Measurements from ENCODE around the gene DDIT4L. TPM values are rescaled to one million over a fixed set of nuclear protein-coding genes. Genes with fewer than 3 reads are reported as not detected.

Gene DDIT4L
- polyA plus RNA-seq, 1 of the 3 experiments (the other 2 are of a cell fraction): 2.1 TPM

DNA sequence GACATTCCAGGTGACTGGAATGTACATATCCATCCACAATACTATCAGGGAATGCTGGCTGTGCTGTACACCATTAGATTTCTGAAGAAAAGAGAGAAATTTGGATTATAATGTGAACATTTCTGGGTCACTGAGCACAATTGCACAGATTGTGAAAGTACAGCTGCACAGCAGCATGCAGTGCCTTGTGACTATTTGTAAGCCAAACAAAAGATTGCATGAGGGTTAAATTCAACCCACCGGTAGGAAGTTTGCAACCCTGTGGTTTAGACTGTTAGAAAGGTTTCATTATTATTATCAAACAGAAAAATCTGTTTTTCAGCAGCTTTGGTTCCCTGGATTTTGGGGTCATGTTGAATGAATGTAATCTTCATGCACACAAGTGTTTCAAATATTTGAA, 24.5 kb downstream of the DDIT4L start:
- TF ChIP-seq MEF2A (IDR thresholded peaks at IDR 0.05; ENCODE audit: borderline replicate concordance, low read depth): no peak
- TF ChIP-seq FOSL2 (IDR thresholded peaks at IDR 0.05; ENCODE audit: borderline replicate concordance, low read depth): no peak
- no peak for TF ChIP-seq GATA2 (CRISPR knock-in tag; IDR thresholded peaks at IDR 0.05)
- no peak for TF ChIP-seq POLR2AphosphoS5 (IDR thresholded peaks at IDR 0.05; ENCODE audit: low read depth, low read length)
- TF ChIP-seq YY1 (IDR thresholded peaks at IDR 0.05; ENCODE audit: low read depth): no peak
- TF ChIP-seq, protein P1, sequence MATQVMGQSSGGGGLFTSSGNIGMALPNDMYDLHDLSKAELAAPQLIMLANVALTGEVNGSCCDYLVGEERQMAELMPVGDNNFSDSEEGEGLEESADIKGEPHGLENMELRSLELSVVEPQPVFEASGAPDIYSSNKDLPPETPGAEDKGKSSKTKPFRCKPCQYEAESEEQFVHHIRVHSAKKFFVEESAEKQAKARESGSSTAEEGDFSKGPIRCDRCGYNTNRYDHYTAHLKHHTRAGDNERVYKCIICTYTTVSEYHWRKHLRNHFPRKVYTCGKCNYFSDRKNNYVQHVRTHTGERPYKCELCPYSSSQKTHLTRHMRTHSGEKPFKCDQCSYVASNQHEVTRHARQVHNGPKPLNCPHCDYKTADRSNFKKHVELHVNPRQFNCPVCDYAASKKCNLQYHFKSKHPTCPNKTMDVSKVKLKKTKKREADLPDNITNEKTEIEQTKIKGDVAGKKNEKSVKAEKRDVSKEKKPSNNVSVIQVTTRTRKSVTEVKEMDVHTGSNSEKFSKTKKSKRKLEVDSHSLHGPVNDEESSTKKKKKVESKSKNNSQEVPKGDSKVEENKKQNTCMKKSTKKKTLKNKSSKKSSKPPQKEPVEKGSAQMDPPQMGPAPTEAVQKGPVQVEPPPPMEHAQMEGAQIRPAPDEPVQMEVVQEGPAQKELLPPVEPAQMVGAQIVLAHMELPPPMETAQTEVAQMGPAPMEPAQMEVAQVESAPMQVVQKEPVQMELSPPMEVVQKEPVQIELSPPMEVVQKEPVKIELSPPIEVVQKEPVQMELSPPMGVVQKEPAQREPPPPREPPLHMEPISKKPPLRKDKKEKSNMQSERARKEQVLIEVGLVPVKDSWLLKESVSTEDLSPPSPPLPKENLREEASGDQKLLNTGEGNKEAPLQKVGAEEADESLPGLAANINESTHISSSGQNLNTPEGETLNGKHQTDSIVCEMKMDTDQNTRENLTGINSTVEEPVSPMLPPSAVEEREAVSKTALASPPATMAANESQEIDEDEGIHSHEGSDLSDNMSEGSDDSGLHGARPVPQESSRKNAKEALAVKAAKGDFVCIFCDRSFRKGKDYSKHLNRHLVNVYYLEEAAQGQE (IDR thresholded peaks at IDR 0.05; ENCODE audit: low read depth, low read length): no peak
- TF ChIP-seq, protein P2, sequence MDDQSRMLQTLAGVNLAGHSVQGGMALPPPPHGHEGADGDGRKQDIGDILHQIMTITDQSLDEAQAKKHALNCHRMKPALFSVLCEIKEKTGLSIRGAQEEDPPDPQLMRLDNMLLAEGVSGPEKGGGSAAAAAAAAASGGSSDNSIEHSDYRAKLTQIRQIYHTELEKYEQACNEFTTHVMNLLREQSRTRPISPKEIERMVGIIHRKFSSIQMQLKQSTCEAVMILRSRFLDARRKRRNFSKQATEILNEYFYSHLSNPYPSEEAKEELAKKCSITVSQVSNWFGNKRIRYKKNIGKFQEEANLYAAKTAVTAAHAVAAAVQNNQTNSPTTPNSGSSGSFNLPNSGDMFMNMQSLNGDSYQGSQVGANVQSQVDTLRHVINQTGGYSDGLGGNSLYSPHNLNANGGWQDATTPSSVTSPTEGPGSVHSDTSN (IDR thresholded peaks at IDR 0.05): no peak
- no peak for TF ChIP-seq ELF1 (IDR thresholded peaks at IDR 0.05)
- no peak for TF ChIP-seq TCF12 (IDR thresholded peaks at IDR 0.05)
- CTCF ChIA-PET: no interaction called here
- WGBS (ENCODE audit: low lambda C conversion rate): 75% methylated on average over 1 of the region's 1 CpG

DNA sequence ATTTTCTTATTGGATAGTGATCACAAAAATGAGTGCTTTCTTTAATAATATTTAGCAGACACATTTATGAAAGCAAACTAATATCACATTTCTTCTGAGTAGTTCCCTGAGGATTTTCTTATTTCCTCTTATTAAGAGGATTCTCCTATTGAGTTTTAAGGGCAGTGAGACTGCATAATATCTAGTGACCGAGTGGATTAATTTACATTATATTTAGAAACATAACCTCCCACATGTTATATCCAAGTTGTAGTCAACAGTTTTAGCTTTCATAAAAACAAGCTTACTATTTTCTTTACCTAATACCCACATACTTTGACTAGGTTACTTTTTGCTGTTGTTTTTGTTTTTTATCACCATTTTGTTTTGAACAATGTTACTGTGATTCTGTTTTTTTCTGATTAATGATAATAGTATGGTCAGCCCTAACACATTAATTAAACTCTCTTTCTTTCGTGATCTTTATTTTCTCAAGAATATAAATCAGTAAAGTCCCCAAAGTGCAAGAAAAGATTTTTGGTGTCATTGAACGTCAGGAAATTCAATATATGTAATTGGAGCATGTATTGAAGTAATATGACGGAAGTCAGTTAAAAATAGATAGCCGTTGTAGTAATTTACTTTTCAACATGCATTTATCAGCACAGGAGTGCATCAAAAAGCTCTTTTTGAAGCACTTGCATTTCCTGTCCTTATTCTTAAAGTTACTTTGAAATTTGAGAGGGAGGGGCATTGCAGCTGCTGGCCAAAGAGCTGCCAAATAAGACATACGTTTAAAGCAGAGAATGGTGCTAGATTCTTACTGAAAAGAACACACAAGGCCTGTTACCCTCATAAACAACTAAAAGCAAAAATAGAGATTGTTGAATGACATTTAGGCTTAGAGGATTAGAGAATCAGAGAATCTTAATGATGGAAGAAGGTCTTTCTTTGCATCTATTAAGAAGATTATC, 25.2 kb downstream of the DDIT4L start:
- H3K36me3 ChIP-seq (replicated peaks in 1 of 2; ENCODE audit: control insufficient read depth in 1 of 2, insufficient read depth in 2 of 2, low read length in 1 of 2): no peaks in the 10 kb centered on the region
- H3F3A ChIP-seq (replicated peaks; ENCODE audit: insufficient read depth): no peaks in the 10 kb centered on the region
- H3K27me3 ChIP-seq (ENCODE audit: insufficient read depth): no peaks in the 10 kb centered on the region
- no peak overlapping the region for H2AFZ ChIP-seq (ENCODE audit: low read depth)
- CTCF ChIA-PET: interaction anchor here (0.7 to 1.9 kb wide), 3 partner anchors 20 to 69 kb away, joined by 3 to 4 read pairs (median 3); no protein-coding TSS in a partner anchor
- no peak for DNase-seq
- WGBS (ENCODE audit: low lambda C conversion rate): 61% methylated on average over 6 of the region's 6 CpGs
- H3K4me1 ChIP-seq (ENCODE audit: control insufficient read depth in 1 of 2, insufficient read depth in 2 of 2, low read depth in 1 of 2, low read length in 1 of 2): peaks cover 0 to 11% of the 10 kb centered on the region in 2 experiments; a peak in 2 of 4 replicates
- H3K9ac ChIP-seq: no peak overlapping the region
- H3K9me2 ChIP-seq: no peaks in the 10 kb centered on the region
- no peaks in the 10 kb centered on the region for H3K9me3 ChIP-seq
- no peak for TF ChIP-seq TEAD4 (IDR thresholded peaks at IDR 0.05; ENCODE audit: borderline replicate concordance, insufficient read depth)
- TF ChIP-seq CHD2 (IDR thresholded peaks at IDR 0.05; ENCODE audit: low read length, partially characterized antibody): no peak
- TF ChIP-seq, protein P3, sequence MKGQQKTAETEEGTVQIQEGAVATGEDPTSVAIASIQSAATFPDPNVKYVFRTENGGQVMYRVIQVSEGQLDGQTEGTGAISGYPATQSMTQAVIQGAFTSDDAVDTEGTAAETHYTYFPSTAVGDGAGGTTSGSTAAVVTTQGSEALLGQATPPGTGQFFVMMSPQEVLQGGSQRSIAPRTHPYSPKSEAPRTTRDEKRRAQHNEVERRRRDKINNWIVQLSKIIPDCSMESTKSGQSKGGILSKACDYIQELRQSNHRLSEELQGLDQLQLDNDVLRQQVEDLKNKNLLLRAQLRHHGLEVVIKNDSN (IDR thresholded peaks at IDR 0.05; ENCODE audit: borderline replicate concordance, low read depth): no peak
- no peak for TF ChIP-seq SIN3A (IDR thresholded peaks at IDR 0.05; ENCODE audit: borderline replicate concordance, low read depth, low read length)
- TF ChIP-seq MEF2A (IDR thresholded peaks at IDR 0.05; ENCODE audit: borderline replicate concordance, low read depth): no peak
- no peak for TF ChIP-seq SMC3 (IDR thresholded peaks at IDR 0.05; ENCODE audit: low read depth, low read length)
- TF ChIP-seq EP300 (IDR thresholded peaks at IDR 0.05; ENCODE audit: borderline replicate concordance in 1 of 2, low read depth in 1 of 2, low read length in 1 of 2): no peak
- no peak for TF ChIP-seq YY1 (IDR thresholded peaks at IDR 0.05; ENCODE audit: low read depth)
- no peak for TF ChIP-seq FOXJ3 (CRISPR knock-in tag; IDR thresholded peaks at IDR 0.05)
- TF ChIP-seq, protein P2 (IDR thresholded peaks at IDR 0.05): no peak
- TF ChIP-seq GABPA (IDR thresholded peaks at IDR 0.05; ENCODE audit: low read depth): no peak
- no peak for TF ChIP-seq EZH2phosphoT487 (IDR thresholded peaks at IDR 0.05; ENCODE audit: borderline replicate concordance, low read depth)
- TF ChIP-seq RCOR1 (IDR thresholded peaks at IDR 0.05; ENCODE audit: low read length): no peak
- H3K79me2 ChIP-seq (ENCODE audit: insufficient read depth): no peaks in the 10 kb centered on the region
- no peak overlapping the region for H3K27ac ChIP-seq (ENCODE audit: low read depth in 2 of 2, low read length in 1 of 2)
- no peak overlapping the region for H3K4me2 ChIP-seq
- H4K20me1 ChIP-seq (ENCODE audit: insufficient read depth): no peaks in the 10 kb centered on the region
- POLR2A ChIA-PET: no interaction called here
- H3K4me3 ChIP-seq (ENCODE audit: low read depth in 2 of 2, low read length in 1 of 2): no peak overlapping the region

More for the DNA sequence above, 24.5 kb downstream of the DDIT4L start:
- no peaks in the 10 kb centered on the region for H3K9me2 ChIP-seq
- H3K36me3 ChIP-seq (replicated peaks in 1 of 2; ENCODE audit: control insufficient read depth in 1 of 2, insufficient read depth in 2 of 2, low read length in 1 of 2): no peaks in the 10 kb centered on the region
- no peak overlapping the region for H3K4me3 ChIP-seq (ENCODE audit: low read depth in 2 of 2, low read length in 1 of 2)
- H3F3A ChIP-seq (replicated peaks; ENCODE audit: insufficient read depth): no peaks in the 10 kb centered on the region
- no peak for DNase-seq
- H3K4me1 ChIP-seq (ENCODE audit: control insufficient read depth in 1 of 2, insufficient read depth in 2 of 2, low read depth in 1 of 2, low read length in 1 of 2): peaks cover 0 to 11% of the 10 kb centered on the region in 2 experiments; a peak in 2 of 4 replicates
- H3K79me2 ChIP-seq (ENCODE audit: insufficient read depth): no peaks in the 10 kb centered on the region
- no peak overlapping the region for H2AFZ ChIP-seq (ENCODE audit: low read depth)
- H4K20me1 ChIP-seq (ENCODE audit: insufficient read depth): no peaks in the 10 kb centered on the region
- H3K27ac ChIP-seq (ENCODE audit: low read depth in 2 of 2, low read length in 1 of 2): no peak overlapping the region
- H3K9ac ChIP-seq: no peak overlapping the region
- POLR2A ChIA-PET: no interaction called here
- no peaks in the 10 kb centered on the region for H3K9me3 ChIP-seq
- no peak overlapping the region for H3K4me2 ChIP-seq
- H3K27me3 ChIP-seq (ENCODE audit: insufficient read depth): no peaks in the 10 kb centered on the region
